GM23338 (cell line): ENCODE measurements around the gene LRRC4.

ENCODE experiments used
- CTCF ChIP-seq, 2 experiments: fragments of 200-600 bp in 1 of 2; sonication (generic) in 1 of 2; conservative IDR thresholded peaks; 2 replicates each; pipeline versions ENCODE4 v1.5.1 to v1.6.1; 2016 to 2017; ENCODE audit warnings: antibody characterized with exemption in 2 of 2, low read depth in 2 of 2, mild to moderate bottlenecking in 2 of 2, moderate library complexity in 1 of 2
- EZH2 ChIP-seq: fragments of 200-600 bp; sonication (generic); IDR thresholded peaks from one replicate; pipeline ENCODE4 v1.8.0; 2017; ENCODE audit warnings: antibody characterized with exemption, mild to moderate bottlenecking, low read depth; ENCODE audit not compliant: unreplicated experiment
- JUNB ChIP-seq: IDR thresholded peaks from one replicate; pipeline ENCODE4 v1.6.1; 2016; ENCODE audit warnings: antibody characterized with exemption; ENCODE audit not compliant: unreplicated experiment
- POLR2AphosphoS5 ChIP-seq: IDR thresholded peaks from 2 replicates; pipeline ENCODE4 v1.6.1; 2016; ENCODE audit warnings: antibody characterized with exemption, low read depth

- TF ChIP-seq CTCF (conservative IDR thresholded peaks at IDR 0.05; ENCODE audit: low read depth in 2 of 2) (no peak), EZH2 (no peak), POLR2AphosphoS5 (no peak), JUNB (no peak)
Observed at GRCh38 chr7:127978421-127978820, 52.8 kb downstream of the LRRC4 start.
